NT2/D1 (cell line): ENCODE measurements around the gene LARGE1.

Source experiments
- SUZ12 ChIP-seq: IDR thresholded peaks from 2 replicates; pipeline ENCODE4 v1.6.1; 2011; ENCODE audit not compliant: insufficient read length, insufficient read depth; ENCODE audit errors: extremely low read depth
- YY1 ChIP-seq: IDR thresholded peaks from 2 replicates; pipeline ENCODE4 v1.6.1; 2011; ENCODE audit not compliant: insufficient read length, insufficient read depth
- ZNF274 ChIP-seq: IDR thresholded peaks from 2 replicates; pipeline ENCODE4 v1.6.1; 2011; ENCODE audit warnings: mild to moderate bottlenecking, low read depth, low read length

GRCh38 chr22:33331017-33331416, 589.3 kb downstream of the LARGE1 start:
- no peak for TF ChIP-seq ZNF274
- TF ChIP-seq SUZ12, result no peak
- no peak for TF ChIP-seq YY1
